ENCODE measurements around the gene RIPOR3.

DNA sequence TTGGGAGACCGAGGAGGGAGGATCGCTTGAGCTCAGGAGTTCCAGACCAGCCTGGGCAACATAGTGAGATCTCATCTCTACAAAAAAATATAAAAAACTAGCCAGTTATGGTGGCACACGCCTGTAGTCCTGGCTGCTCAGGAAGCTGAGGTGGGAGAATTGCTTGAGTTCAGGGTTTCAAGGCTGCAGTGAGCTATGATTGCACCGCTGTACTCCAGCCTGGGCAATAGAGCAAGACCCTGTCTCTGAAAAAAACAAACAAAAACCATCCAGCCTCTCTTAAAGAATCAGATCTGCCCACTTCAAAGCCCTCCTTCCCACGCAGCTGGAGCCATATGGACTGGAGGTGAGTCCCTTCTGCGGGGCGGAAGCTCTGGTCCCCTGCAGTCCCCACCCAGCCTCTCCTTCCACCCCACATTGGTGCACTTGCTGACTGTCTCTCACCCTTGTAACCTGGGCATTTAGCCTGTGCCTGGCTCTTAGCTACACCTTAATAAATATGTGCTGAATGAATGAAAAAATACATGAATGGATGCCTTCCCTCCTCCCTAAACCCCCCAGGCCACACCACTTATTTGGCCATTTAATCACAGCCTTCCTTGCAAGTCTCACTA lies 32.9 kb upstream of the RIPOR3 start:
- TF ChIP-seq EZH2 (IDR thresholded peaks at IDR 0.05; ENCODE audit: borderline replicate concordance), result no peak
- TF ChIP-seq, protein P1, sequence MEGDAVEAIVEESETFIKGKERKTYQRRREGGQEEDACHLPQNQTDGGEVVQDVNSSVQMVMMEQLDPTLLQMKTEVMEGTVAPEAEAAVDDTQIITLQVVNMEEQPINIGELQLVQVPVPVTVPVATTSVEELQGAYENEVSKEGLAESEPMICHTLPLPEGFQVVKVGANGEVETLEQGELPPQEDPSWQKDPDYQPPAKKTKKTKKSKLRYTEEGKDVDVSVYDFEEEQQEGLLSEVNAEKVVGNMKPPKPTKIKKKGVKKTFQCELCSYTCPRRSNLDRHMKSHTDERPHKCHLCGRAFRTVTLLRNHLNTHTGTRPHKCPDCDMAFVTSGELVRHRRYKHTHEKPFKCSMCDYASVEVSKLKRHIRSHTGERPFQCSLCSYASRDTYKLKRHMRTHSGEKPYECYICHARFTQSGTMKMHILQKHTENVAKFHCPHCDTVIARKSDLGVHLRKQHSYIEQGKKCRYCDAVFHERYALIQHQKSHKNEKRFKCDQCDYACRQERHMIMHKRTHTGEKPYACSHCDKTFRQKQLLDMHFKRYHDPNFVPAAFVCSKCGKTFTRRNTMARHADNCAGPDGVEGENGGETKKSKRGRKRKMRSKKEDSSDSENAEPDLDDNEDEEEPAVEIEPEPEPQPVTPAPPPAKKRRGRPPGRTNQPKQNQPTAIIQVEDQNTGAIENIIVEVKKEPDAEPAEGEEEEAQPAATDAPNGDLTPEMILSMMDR (IDR thresholded peaks at IDR 0.05; ENCODE audit: poor library complexity), result no peak
- TF ChIP-seq EZH2phosphoT487 (IDR thresholded peaks at IDR 0.05; ENCODE audit: low read depth, severe bottlenecking, unreplicated experiment), result no peak

All from hepatocyte (in vitro differentiated cells).